HG02571 (cell line): ENCODE measurements around the gene CEACAM16.

Experiments used
- ATAC-seq: cut with Tn5 transposase; IDR thresholded peaks from one replicate; pipeline ENCODE4 v1.9.1; 2021; ENCODE audit warnings: mild to moderate bottlenecking, moderate library complexity; ENCODE audit not compliant: unreplicated experiment

CEACAM16 gene

GRCh38 chr19:44723952-44724319 lies 25.0 kb downstream of the CEACAM16 start:
- peak; percentile 55 for ATAC-seq

DNA sequence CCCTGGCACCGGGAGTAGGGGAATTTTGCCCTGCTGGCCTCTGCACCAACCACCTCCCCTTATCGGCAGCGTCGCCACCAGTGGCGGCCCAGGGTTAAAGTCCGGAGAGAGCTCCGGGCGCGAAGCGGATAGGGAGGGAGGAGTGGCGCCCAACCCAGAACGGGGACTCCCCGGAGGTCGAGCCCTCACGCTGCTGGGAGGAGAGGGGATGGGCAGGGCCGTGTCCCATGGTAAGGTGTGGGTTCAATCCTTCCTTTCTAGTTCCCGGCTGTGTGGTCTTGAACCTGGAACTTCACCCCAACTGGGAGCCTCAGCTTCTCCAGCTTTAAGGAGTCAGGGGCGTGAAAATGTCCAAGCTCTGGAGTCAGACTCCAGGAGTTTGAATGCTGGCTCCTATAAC lies 26.3 kb downstream of the CEACAM16 start:
- no peak for ATAC-seq

GRCh38 chr19:44725684-44726083 lies 26.7 kb downstream of the CEACAM16 start:
- ATAC-seq, result no peak

DNA sequence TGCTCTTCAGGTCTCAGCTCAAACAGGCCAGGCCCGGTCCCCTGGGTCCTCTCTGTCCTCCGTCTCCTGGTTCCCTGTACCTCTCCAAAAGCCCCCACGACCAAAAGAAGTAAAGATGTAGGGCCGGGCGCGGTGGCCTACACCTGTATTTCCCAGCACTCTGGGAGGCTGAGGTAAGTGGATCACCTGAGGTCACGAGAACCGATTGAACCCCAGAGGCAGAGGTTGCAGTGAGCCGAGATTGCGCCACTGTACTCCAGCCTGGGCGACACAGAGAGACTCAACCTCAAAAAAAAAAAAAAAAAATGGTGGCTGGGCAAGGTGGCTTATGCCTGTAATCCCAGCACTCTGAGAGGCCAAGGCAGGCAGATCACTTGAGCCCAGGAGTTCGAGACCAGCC lies 27.5 kb downstream of the CEACAM16 start:
- no peak for ATAC-seq

DNA sequence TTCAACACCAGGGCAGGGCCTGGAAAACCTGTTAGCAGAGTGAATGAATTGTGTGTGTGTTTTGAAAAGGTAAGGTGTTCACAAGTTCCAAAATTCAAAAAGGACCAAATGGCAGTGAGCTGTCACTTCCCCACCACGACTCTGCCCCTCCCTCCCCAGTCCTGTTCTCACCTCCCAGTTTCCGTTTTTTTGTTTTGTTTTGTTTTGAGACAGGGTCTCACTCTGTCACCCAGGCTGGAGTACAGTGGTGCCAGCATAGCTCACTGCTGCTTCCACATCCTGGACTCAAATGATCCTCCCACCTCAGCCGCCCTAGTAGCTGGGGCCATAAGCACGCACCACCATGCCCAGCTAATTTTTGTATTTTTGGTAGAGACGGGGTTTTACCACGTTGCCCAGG lies 29.2 kb downstream of the CEACAM16 start:
- ATAC-seq, result no peak

DNA sequence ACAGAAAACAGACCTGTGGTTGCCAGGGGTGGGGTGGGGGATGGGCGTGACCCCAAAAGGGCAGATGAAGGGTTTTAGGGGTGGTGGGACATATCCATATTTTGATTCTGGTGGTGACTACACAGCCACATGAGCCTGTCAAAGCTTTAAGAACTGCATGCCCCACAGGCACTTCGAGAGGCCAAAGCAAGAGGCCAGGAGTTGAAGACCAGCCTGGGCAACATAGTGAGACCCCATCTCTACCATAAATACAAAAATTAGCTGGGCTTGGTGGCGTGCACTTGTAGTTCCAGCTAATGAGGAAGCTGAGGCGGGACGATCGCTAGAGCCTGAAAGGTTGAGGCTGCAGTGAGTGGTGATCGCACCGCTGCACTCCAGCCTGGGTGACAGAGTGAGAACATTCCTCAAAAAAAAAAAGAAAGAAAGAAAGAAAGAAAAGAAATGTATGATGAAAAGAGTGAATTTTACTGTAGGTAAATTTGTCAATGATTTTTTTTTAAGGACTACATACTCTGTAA lies 30.6 kb downstream of the CEACAM16 start:
- ATAC-seq, result no peak

DNA sequence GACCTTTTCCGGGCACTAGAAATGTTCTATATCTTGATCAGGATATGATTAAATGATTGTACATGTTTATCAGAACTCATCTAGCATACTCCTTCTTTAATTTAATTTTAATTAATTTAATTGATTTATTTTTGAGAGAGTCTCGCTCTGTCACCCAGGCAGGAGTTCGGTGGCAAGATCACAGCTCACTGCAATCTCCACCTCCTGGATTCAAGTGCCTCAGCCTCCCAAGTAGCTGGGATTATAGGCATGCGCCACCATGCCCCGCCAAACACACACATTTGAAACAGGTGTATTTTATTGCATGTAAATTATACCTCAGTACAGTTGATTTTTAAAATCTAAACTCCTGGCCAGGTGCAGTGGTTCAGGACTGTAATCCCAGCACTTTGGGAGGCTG lies 32.1 kb downstream of the CEACAM16 start:
- ATAC-seq, result no peak

DNA sequence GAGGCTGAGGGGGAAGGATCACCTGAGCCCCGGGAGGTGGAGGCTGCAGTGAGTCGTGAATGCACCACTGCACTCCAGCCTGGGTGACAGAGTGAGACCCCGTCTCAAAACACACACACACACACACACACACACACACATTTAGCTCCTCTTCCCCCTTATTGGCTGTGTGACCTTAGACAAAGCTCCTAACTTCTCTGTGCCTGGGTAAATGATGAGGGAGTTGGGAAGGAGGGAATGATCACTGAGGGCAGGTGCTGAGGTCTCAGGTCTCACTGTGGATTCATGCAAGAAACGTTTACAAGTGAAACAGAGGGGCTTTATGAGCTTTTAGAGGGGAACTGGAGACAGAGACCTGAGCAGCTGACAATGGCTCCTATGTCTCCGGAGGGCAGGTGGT lies 32.7 kb downstream of the CEACAM16 start:
- ATAC-seq, result no peak

GRCh38 chr19:44732235-44733014 lies 33.5 kb downstream of the CEACAM16 start:
- no peak for ATAC-seq

- ATAC-seq, result no peak
These were observed 35.4 kb downstream of the CEACAM16 start for GRCh38 chr19:44734357-44734756.

GRCh38 chr19:44735011-44735410 lies 36.1 kb downstream of the CEACAM16 start:
- ATAC-seq, result no peak

DNA sequence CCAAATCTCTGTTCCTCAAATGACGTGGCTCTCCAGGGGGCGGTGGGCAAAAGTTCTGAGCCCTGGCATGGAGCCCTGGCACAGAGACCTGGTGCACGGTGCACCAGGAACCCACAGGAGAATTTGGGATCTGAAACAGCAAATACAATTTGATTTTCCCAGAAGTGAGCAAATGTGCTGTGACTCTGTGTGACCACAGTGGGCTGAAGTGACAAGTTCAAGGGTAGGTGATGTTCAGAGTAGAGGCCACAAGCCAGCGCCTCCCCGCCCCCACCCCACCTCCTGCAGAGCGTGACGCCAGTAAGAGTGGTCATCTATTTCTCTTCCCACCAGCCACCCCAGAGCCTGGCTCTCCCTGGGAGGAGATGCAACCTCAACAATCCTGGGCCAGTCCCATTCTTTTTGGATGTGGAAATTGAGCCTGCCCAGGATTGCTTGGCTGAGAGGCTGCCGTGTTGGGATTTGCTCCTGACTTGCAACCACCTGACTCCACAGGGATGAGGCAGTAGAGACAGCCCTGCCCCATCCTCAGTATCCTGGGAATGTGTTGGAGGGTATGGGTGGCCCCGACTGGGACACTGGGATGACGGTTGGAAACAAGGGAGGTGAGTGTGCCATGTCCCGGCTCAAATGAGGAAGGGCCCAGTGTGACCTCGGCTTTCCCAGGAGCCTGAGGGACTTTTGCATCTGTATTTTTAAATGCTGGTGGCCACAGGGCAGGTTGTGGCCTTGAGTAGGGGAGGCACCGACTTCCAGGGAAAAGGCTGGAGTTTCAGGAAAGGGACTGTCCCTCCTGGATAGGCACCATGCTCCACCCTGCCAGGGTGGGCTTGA lies 38.5 kb downstream of the CEACAM16 start:
- no peak for ATAC-seq

DNA sequence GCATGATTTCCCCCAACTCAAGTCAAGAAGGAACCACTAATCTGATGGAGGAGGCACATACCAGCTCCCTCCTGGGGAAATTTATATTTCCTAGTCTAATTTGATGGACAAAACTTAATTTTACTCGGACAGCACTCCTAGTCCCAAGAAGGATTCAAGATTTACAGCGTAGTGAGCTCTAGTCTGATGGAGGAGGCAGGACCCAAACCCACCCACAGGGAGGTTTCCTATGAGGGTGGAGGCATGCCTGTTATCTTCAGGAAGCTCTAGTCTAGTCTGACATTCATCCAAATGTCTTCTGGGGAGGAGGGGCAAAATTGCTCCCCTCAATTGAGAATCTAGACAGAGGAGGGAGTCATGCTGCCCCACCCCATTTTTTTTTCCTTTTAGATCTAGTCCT lies 39.2 kb downstream of the CEACAM16 start:
- no peak for ATAC-seq

GRCh38 chr19:44738603-44739558 lies 39.9 kb downstream of the CEACAM16 start:
- ATAC-seq, result no peak

GRCh38 chr19:44740351-44740824 lies 41.4 kb downstream of the CEACAM16 start:
- ATAC-seq, result no peak

GRCh38 chr19:44741258-44741731 lies 42.3 kb downstream of the CEACAM16 start:
- no peak for ATAC-seq

- ATAC-seq, result no peak
These were observed 42.9 kb downstream of the CEACAM16 start for GRCh38 chr19:44741841-44742329.

DNA sequence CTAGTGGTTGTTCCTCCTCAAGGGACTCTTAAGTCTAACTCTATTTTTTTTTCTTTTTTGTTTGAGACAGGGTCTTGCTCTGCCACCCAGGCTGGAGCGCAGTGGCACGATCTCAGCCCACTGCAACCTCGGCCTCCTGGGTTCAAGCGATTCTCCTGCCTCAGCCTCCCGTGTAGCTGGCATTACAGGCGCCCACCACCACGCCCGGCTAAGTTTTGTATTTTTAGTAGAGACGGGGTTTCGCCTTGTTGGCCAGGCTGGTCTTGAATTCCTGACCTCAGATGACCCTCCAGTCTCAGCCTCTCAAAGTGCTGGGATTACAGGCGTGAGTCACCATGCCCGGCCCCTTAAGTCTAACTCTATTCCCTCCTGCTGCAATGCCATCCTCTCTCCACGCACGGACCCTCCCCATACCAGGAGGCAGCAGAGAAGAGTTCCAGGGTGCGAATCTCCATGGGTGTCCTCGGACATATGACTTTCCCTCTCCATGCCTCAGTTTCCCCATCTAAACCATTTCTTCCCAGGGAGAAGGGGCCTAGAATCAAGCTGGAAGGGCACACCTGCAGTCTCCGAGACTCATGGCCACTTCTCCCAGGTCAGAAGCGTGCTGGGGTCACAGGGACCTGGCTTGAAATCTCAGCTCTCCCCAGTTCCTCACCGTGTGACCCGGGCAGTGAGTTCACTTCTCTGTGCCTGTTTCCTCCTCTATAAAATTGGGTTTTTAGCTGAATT lies 43.5 kb downstream of the CEACAM16 start:
- ATAC-seq, result no peak

DNA sequence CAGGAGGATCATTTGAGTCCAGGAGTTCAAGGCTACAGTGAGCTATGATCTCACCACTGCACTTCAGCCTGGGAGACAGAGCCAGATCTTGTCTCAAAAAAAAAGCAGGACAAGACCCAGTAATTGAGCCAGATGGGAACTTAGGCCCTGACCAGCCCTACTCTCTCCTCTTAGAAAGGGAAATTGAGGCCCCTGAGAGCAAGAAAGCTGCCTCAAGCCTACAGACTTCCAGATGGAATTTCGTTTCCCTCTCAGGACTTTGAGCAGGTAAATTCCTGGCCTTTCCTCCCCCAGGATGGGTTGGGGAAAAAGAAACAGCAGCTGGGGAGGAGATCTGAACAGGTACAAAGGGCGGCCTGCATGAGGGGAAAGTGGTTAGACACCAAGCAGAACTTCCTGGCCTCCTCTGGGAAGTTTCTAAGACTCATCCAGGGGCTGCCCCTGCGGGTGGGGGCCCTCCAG lies 46.0 kb downstream of the CEACAM16 start:
- ATAC-seq, result no peak
